ENCODE measurements around the gene MC2R.
"Not testable (repeated sequence)": the region's sequence is repeated elsewhere in the genome, so short reads cannot be mapped to it uniquely, and the experiment has no call there.

MC2R gene

GRCh38 chr18:13893418-13893760 is 21.9 kb downstream of the MC2R start:
- DNase-seq (ENCODE audit: low spot score): no peak

- no peak for DNase-seq (ENCODE audit: low spot score)
Measured at GRCh38 chr18:13892098-13892497, 23.2 kb downstream of the MC2R start.

DNA sequence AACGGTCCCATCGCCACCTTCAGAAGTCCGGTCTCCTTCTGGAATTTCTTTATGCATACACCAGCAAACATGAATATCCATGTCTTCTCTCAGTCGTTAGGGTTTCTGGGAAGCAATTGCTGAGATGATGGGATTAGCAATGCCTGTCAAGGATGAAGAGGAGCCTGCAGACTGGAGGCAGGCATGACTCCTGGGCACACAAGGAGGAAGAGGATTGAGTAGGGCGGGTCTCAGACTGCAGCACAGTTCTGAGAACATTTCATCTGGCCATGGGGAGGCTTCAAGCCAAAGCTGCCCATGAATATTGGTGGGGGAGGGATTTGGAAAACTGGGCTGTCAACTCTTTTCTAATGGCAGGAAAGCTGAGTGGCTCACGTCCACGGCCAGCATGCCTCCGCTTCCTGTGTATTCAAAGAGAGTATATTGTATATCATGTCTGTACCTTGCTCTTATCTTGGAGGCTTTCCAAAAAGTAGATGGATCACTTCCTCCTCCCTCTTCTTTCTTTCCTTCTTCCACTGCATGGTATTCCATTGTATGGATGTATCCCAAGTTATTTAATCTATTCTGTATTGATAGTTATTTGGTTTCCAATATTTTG is 24.5 kb downstream of the MC2R start:
- no peak for DNase-seq (ENCODE audit: low spot score)

- DNase-seq (ENCODE audit: low spot score): peak; percentile 33
Measured at GRCh38 chr18:13889671-13890070, 25.7 kb downstream of the MC2R start.

- DNase-seq (ENCODE audit: low spot score): no peak
Measured at GRCh38 chr18:13888191-13888716, 27.1 kb downstream of the MC2R start.

GRCh38 chr18:13885009-13885408 is 30.3 kb downstream of the MC2R start:
- no peak for DNase-seq (ENCODE audit: low spot score)

- no peak for DNase-seq (ENCODE audit: low spot score)
Measured at GRCh38 chr18:13879937-13880336, 35.4 kb downstream of the MC2R start.

- DNase-seq (ENCODE audit: low spot score): no peak
Measured at GRCh38 chr18:13879492-13879891, 35.8 kb downstream of the MC2R start.

- DNase-seq (ENCODE audit: low spot score): no peak
Measured at GRCh38 chr18:13878857-13879256, 36.5 kb downstream of the MC2R start.

DNA sequence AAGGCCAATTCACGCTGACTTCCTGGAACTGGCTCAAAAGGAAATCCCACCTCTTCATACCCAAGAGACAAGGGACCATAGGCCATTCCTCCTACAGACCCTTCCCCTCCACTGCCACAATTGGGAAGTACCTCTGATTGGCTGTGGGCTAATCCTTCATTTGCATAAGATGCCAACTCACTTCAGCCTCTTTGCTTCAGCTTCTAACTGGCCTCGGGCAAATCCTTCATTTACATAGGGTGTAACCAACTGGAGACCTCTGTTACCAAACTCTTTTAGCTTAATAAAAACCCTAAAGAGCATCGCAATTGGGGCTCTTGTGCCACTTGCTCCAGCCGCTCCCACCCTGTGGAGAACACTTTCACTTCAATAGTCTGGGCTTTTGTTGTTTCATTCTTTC is 38.2 kb downstream of the MC2R start:
- DNase-seq (ENCODE audit: low spot score): no peak

DNA sequence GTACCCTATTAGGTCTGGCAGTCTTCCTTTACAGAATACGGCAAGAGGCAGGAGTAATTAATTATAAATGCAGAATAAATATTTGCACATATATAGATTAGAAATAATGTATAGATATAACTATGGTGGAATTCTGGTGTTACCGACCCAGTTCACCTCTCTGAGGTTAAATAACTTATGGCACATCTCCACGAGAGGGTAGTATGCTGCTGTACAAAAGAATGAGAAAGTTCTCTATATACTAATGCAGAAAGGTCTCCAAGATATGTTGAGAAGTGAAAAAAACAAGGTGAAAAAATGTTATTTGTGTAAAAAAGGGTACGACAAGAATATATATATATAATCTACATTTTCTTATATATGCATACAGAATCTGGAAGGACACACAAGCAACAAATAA is 40.8 kb downstream of the MC2R start:
- DNase-seq (ENCODE audit: low spot score): no peak

GRCh38 chr18:13872932-13873331 is 42.4 kb downstream of the MC2R start:
- DNase-seq (ENCODE audit: low spot score): no peak

DNA sequence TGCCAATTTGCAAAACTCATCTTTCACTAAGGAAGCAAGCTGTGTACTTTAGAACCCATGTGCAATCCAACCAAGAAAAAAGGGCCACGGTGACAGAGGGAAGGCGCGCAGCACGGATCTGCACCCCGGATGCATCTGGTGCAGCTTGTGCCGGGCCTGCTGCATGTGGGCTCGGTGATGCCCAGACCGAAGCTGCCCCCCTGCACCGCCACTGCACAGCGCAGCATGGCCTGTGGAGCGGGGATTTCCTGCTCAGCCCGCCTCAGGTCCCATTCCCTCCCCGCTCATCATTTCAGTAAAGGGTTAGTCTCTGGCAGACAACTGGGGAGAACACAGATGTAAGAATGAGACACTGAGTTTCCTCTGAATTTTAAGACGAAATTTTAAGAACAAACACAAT is 43.0 kb downstream of the MC2R start:
- no peak for DNase-seq (ENCODE audit: low spot score)

GRCh38 chr18:13871701-13872100 is 43.6 kb downstream of the MC2R start:
- no peak for DNase-seq (ENCODE audit: low spot score)

GRCh38 chr18:13868501-13869271 is 46.6 kb downstream of the MC2R start:
- no peak for DNase-seq (ENCODE audit: low spot score)

DNA sequence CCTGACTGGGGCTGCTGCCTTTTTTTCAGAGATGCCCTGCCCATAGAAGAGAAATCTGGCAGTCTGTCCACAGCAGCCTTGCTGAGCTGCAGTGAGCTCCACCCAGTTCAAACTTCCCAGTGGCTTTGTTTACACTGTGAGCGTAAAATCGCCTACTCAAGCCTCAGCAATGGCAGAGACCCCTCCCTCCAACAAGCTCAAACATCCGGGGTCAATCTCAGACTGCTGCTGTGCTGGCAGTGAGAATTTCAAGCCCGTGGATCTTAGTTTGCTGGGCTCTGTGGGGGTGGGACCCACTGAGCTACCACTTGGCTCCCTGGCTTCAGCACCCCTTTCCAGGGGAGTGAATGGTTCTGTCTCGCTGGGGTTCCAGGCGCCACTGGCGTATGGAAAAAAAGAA is 52.4 kb downstream of the MC2R start:
- not testable (repeated sequence) for DNase-seq (ENCODE audit: low spot score)

DNA sequence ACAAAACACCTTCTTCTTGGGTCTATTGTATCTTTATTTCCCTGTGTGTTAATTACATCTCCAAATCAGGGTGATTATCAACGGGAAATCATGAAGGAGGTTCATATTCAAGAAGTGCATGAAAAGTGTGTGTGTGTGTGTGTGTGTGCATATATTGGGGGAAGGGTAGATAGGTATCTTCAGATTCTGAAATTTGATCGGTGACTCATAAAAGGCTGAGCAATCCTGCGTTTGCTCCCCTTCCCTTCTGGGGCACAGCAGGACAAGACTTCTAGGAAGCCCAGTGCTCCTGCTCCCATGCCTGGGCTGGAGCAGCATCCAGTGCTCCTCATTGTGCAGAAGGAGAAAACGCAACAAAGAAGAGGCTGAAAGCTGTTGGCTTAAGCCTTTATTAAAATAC is 65.5 kb downstream of the MC2R start:
- no peak for DNase-seq (ENCODE audit: low spot score)

GRCh38 chr18:13836559-13836958 is 78.8 kb downstream of the MC2R start:
- DNase-seq (ENCODE audit: low spot score): no peak

DNA sequence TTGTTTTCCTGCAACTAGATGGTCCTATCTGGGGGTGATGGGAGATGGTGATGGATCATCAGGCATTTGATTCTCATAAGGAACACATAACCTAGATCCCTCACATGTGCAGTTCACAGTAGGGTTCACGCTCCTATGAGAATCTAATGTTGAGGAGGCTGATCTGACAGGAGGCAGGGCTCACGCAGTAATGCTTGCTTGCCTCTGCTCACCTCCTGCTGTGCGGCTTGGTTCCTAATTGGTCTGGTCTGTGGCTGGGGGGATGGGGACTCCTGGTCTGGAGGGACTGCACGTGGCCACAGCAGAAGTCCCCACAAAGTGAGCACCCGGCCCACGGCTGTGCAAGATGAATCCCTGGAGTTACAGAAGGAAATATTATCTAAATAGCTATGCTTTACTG is 80.1 kb downstream of the MC2R start:
- DNase-seq (ENCODE audit: low spot score): no peak

DNA sequence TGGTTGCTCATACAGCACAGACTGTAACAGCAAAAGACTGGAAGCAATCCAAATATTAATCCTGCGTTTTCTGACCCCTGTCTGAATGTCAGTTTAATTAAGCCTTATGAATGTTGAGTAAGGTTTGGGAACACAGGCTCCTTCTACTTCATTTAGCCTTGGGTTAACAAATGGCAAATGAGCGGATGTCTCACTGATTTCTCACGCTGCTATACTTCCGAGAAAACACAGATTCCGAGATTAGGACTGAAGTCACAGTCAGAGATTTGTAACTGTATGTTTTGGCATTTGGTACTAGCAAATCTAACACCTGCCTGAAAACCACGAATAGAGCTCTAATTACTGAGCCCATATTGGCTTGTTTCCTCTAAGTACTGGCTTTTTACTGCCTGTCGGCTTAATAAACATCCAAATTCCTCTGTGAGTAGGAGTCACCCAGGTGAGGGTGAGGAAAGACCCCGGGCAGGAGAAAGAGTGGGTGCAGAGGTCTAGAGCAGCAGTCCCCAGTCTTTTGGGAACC is 80.8 kb downstream of the MC2R start:
- DNase-seq (ENCODE audit: low spot score): no peak

All from kidney tubule cell (primary cell).